ENCODE measurements around the gene JARID2.

- TF ChIP-seq EZH2 (IDR thresholded peaks at IDR 0.05; ENCODE audit: borderline replicate concordance, insufficient read depth, low read length, poor library complexity, severe bottlenecking) = no peak
- no peak for TF ChIP-seq CTCF (IDR thresholded peaks at IDR 0.05; ENCODE audit: poor library complexity, severe bottlenecking)
- TF ChIP-seq REST (IDR thresholded peaks at IDR 0.05; ENCODE audit: borderline replicate concordance) = no peak
- TF ChIP-seq EP300 (conservative IDR thresholded peaks at IDR 0.05; ENCODE audit: poor library complexity, severe bottlenecking) = no peak
- TF ChIP-seq RAD21 (conservative IDR thresholded peaks at IDR 0.05) = no peak
- no peak for TF ChIP-seq POLR2AphosphoS5 (IDR thresholded peaks at IDR 0.05)
Measured at GRCh38 chr6:15255481-15255880, 9.6 kb downstream of the JARID2 start.
